HepG2 (cell line): ENCODE results near the gene LLGL2. TPM values are rescaled to one million over a fixed set of nuclear protein-coding genes. Genes with fewer than 3 reads are reported as not detected.

ENCODE experiments used
- ATAC-seq: fragments of 200-7000 bp; cut with Tn5 transposase; 3 replicates; pipeline ENCODE4 v1.9.1; 2020; ENCODE audit warnings: mild to moderate bottlenecking, moderate library complexity
- BruUV-seq: library from RNA; stranded (reverse); fragments of 400-500 nt; replicated peaks from 2 replicates; lab custom pipeline; 2021; lab: Mats Ljungman, UMichigan
- CTCF ChIA-PET: fragments of 300-600 bp; formaldehyde crosslinking; extraction: SDS; loops from one replicate; lab custom pipeline; 2021; ENCODE audit warnings: low total read pairs, inconsistent platforms, low intra/inter-chr PET ratio; lab: Yijun Ruan, JAX
- POLR2A ChIA-PET: fragments of 350-600 bp; sonication (Branson Sonifier 250); formaldehyde crosslinking; loops from one replicate; lab custom pipeline; 2020; ENCODE audit warnings: antibody characterized with exemption, inconsistent platforms; lab: Yijun Ruan, JAX
- DNase-seq: peaks from one replicate; pipeline ENCODE4 v3.0.0-alpha.2; 2015; ENCODE audit warnings: low spot score
- FAIRE-seq: peaks from 3 replicates; lab custom pipeline; 2011; peaks lifted over from hg19 to GRCh38; lab: Jason Lieb, UNC
- H2AFZ ChIP-seq: one replicate; pipeline ENCODE4 v1.6.1; 2011; ENCODE audit warnings: low read length, inconsistent platforms
- H3K27ac ChIP-seq: fragments of 300-600 bp; 3 replicates; pipeline ENCODE4 v1.8.0; 2011; ENCODE audit warnings: mixed run types, mild to moderate bottlenecking, mixed read lengths, low read length, inconsistent platforms; ENCODE audit not compliant: insufficient read depth; ENCODE audit errors: extremely low read length
- H3K27me3 ChIP-seq, 2 experiments: fragments of 200-600 bp in 1 of 2; 2 replicates in 1 of 2; 3 replicates in 1 of 2; pipeline versions ENCODE4 v1.6.0 to v1.8.0; 2011; ENCODE audit warnings: low read length in 2 of 2, mild to moderate bottlenecking in 2 of 2, moderate library complexity in 2 of 2, inconsistent platforms in 1 of 2; ENCODE audit not compliant: insufficient read depth in 2 of 2, control insufficient read depth in 1 of 2
- H3K36me3 ChIP-seq, 2 experiments: fragments of 200-600 bp in 1 of 2; replicated peaks in 1 of 2; 2 replicates in 1 of 2; 3 replicates in 1 of 2; pipeline versions ENCODE4 v1.5.1 to v1.8.0; 2011; ENCODE audit warnings: low read length in 2 of 2, inconsistent platforms in 1 of 2; ENCODE audit not compliant: insufficient read depth in 2 of 2, control insufficient read depth in 1 of 2
- H3K4me1 ChIP-seq: 2 replicates; pipeline ENCODE4 v1.5.1; 2012; ENCODE audit warnings: low read length, inconsistent platforms; ENCODE audit not compliant: insufficient read depth
- H3K4me2 ChIP-seq: 2 replicates; pipeline ENCODE4 v1.6.0; 2011; ENCODE audit warnings: low read depth, low read length, inconsistent platforms
- H3K4me3 ChIP-seq, 3 experiments: fragments of 200-600 bp in 1 of 3; sonication (generic), shearing (Covaris generic) in 1 of 3; replicated peaks in 1 of 3; 2 replicates each; pipeline ENCODE4 v1.5.1; 2011 to 2016; ENCODE audit warnings: low read length in 3 of 3, inconsistent platforms in 2 of 3, low read depth in 2 of 3, mild to moderate bottlenecking in 2 of 3, control low read depth in 1 of 3, mixed read lengths in 1 of 3; ENCODE audit not compliant: insufficient read depth in 1 of 3
- H3K79me2 ChIP-seq: one replicate; pipeline ENCODE4 v1.6.1; 2011; ENCODE audit warnings: low read length, inconsistent platforms; ENCODE audit not compliant: insufficient read depth
- H3K9ac ChIP-seq: 2 replicates; pipeline ENCODE4 v1.6.0; 2011; ENCODE audit warnings: mild to moderate bottlenecking, low read depth, low read length, inconsistent platforms; ENCODE audit not compliant: insufficient read depth
- H3K9me3 ChIP-seq: 2 replicates; pipeline ENCODE4 v1.5.1; 2012; ENCODE audit warnings: mild to moderate bottlenecking, low read length
- H4K20me1 ChIP-seq: 2 replicates; pipeline ENCODE4 v1.6.0; 2011; ENCODE audit warnings: inconsistent platforms, mild to moderate bottlenecking, low read length, moderate library complexity; ENCODE audit not compliant: insufficient read depth
- GLI4 ChIP-seq: sonication (generic); formaldehyde crosslinking; IDR thresholded peaks from 2 replicates; pipeline ENCODE4 v1.5.1; 2020; ENCODE audit warnings: missing genetic modification reagents, mild to moderate bottlenecking, moderate library complexity, borderline replicate concordance
- PHF20 ChIP-seq: sonication (generic); formaldehyde crosslinking; IDR thresholded peaks from 2 replicates; pipeline ENCODE4 v1.5.0; 2020; ENCODE audit warnings: mild to moderate bottlenecking, missing genetic modification reagents
- RXRA ChIP-seq: sonication (generic); formaldehyde crosslinking; IDR thresholded peaks from 2 replicates; pipeline ENCODE4 v1.5.1; 2020; ENCODE audit warnings: missing genetic modification reagents
- ZBTB2 ChIP-seq: sonication (generic); formaldehyde crosslinking; IDR thresholded peaks from 2 replicates; pipeline ENCODE4 v1.8.0; 2022; ENCODE audit warnings: low read depth, missing genetic modification reagents
- ZFP36 ChIP-seq: fragments of 150-350 bp; IDR thresholded peaks from 2 replicates; pipeline ENCODE4 v1.6.1; 2018; ENCODE audit warnings: borderline replicate concordance, low read length, low read depth; ENCODE audit not compliant: partially characterized antibody
- WGBS: methylation state at CpG from one replicate; pipeline ENCODE4 v1.1.6; 2017; ENCODE audit warnings: low lambda C conversion rate; 5-methylcytosine and 5-hydroxymethylcytosine counted together
- in situ Hi-C: cut with HindIII; loops from 2 replicates; pipeline ENCODE4 v1.10.0; 2017; ENCODE audit warnings: low pct_unique_long_range_greater_than_20kb; ENCODE audit not compliant: extremely low pct_ligation_motif_present
- intact Hi-C: fragments of 100-400 bp; cut with micrococcal nuclease; formaldehyde crosslinking; loops from one replicate; pipeline ENCODE4 v1.10.0; 2022; ENCODE audit not compliant: unreplicated experiment
- polyA plus RNA-seq, 8 experiments: library from polyadenylated mRNA; depleted of rRNA in 3 of 8; stranded (reverse) in 7 of 8; unstranded in 1 of 8; fragments of >200 nt; fragmentation: Illumina TruSeq in 4 of 8; extraction: Trizol in 4 of 8; gene quantifications; 2 replicates each; pipeline versions ENCODE4 v1.2.1 to v1.2.3, GENCODE V29; 2011 to 2016; ENCODE audit warnings: low read depth in 4 of 8, missing spikeins in 1 of 8, mixed read lengths in 1 of 8; ENCODE audit not compliant: insufficient read depth in 1 of 8
- total RNA-seq, 5 experiments: library from RNA; depleted of rRNA; stranded (reverse); fragments of >200 nt; fragmentation: Illumina TruSeq; extraction: Trizol; gene quantifications; 2 replicates each; pipeline ENCODE4 v1.2.3, GENCODE V29; 2016; ENCODE audit warnings: low read depth in 1 of 5
- TF ChIP-seq, protein P1 (sequence below): sonication (generic); formaldehyde crosslinking; IDR thresholded peaks from 2 replicates; pipeline ENCODE4 v1.5.1; 2020; ENCODE audit warnings: missing genetic modification reagents, mild to moderate bottlenecking, borderline replicate concordance
- TF ChIP-seq, protein P2 (sequence below): IDR thresholded peaks from 2 replicates; pipeline ENCODE4 v1.6.1; 2016; ENCODE audit warnings: low read depth, borderline replicate concordance

Gene LLGL2
- total and polyA plus RNA-seq, 2 of the 13 experiments (the other 11 are each of a cell fraction or from before 2014, with no cell fraction given) = 83.0 to 86.7 TPM

DNA sequence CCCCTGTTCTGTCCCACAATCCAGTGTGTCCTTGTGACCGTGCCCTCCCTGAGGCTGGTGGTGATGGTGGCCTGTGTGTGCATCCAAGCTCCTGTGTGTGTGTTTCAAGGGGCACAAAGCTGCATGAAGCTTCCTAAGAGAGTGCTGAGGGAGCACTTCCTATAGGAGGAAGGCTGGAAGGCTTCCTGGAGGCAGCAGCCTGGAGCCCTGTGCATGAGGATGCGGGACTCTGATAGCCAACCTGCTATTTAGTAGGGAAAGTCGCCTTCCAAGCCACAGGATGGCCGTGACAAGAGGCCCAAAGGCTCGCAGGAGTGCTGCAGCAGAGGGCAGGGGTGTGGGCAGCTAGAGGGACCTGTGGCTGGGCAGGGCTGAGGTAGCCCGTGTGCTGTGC, 70.4 kb downstream of the LLGL2 start:
- H3K27ac ChIP-seq = no peak overlapping the region
- in situ Hi-C loops = loop anchor here (10.0 kb wide), 1 partner anchor 171 kb away; no protein-coding TSS in a partner anchor
- POLR2A ChIA-PET = no interaction called here
- WGBS = 42% methylated on average over 5 of the region's 6 CpGs
- no peak overlapping the region for H3K4me2 ChIP-seq
- H4K20me1 ChIP-seq = no peaks in the 10 kb centered on the region
- H3K4me3 ChIP-seq = no peak overlapping the region
- DNase-seq = no peak
- CTCF ChIA-PET = no interaction called here
- BruUV-seq = no TSS peak
- no peak for FAIRE-seq
- H2AFZ ChIP-seq = no peak overlapping the region
- TF ChIP-seq GLI4 (CRISPR knock-in tag) (no peak), PHF20 (CRISPR knock-in tag) (no peak), ZFP36 (peak; percentile 77), RXRA (CRISPR knock-in tag) (no peak), ZBTB2 (CRISPR knock-in tag) (no peak)
- TF ChIP-seq, protein P1, sequence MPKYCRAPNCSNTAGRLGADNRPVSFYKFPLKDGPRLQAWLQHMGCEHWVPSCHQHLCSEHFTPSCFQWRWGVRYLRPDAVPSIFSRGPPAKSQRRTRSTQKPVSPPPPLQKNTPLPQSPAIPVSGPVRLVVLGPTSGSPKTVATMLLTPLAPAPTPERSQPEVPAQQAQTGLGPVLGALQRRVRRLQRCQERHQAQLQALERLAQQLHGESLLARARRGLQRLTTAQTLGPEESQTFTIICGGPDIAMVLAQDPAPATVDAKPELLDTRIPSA = no peak
- TF ChIP-seq, protein P2, sequence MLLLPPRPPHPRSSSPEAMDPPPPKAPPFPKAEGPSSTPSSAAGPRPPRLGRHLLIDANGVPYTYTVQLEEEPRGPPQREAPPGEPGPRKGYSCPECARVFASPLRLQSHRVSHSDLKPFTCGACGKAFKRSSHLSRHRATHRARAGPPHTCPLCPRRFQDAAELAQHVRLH (CRISPR knock-in tag) = no peak
- H3K4me1 ChIP-seq = peaks cover 10% of the 10 kb centered on the region
- H3K27me3 ChIP-seq = peaks cover 22 to 42% of the 10 kb centered on the region in 2 experiments
- H3K36me3 ChIP-seq = no peaks in the 10 kb centered on the region
- intact Hi-C loops = no loop called here
- no peak for ATAC-seq
- H3K9ac ChIP-seq = no peak overlapping the region
- H3K79me2 ChIP-seq = no peaks in the 10 kb centered on the region
- no peaks in the 10 kb centered on the region for H3K9me3 ChIP-seq
